Activated B cell treated with CpG ODN at 0.5 μM for 24 hours (primary cell): ENCODE measurements around the gene P2RY12. TPM values are rescaled to one million over a fixed set of nuclear protein-coding genes. Genes with fewer than 3 reads are reported as not detected.

Experiments used
- ATAC-seq: fragments of 200-7000 bp; cut with Tn5 transposase; one replicate; pipeline ENCODE4 v1.10.0; 2021; ENCODE audit warnings: low read depth, mild to moderate bottlenecking, moderate library complexity
- CTCF ChIA-PET: fragments of 350-600 bp; sonication (Branson Sonifier 250); formaldehyde crosslinking; loops from one replicate; lab custom pipeline; 2021; ENCODE audit warnings: antibody characterized with exemption; lab: Charles Lee
- POLR2A ChIA-PET: fragments of 350-600 bp; sonication (Branson Sonifier 250); formaldehyde crosslinking; loops from one replicate; lab custom pipeline; 2021; ENCODE audit warnings: antibody characterized with exemption; lab: Charles Lee
- DNase-seq: peaks from one replicate; pipeline ENCODE4 v3.0.0; 2022
- H3K27ac Mint-ChIP-seq: one replicate; pipeline ENCODE4 v1.8.0; 2020; ENCODE audit warnings: mixed read lengths
- H3K27me3 Mint-ChIP-seq: one replicate; pipeline ENCODE4 v1.8.0; 2021; ENCODE audit warnings: mixed read lengths
- H3K36me3 Mint-ChIP-seq: one replicate; pipeline ENCODE4 v1.8.0; 2021; ENCODE audit warnings: low read depth, mixed read lengths
- H3K4me1 Mint-ChIP-seq: one replicate; pipeline ENCODE4 v1.8.0; 2021; ENCODE audit warnings: mixed read lengths
- H3K4me3 Mint-ChIP-seq: one replicate; pipeline ENCODE4 v1.8.0; 2020; ENCODE audit warnings: mild to moderate bottlenecking, mixed read lengths
- H3K9me3 Mint-ChIP-seq: one replicate; pipeline ENCODE4 v1.8.0; 2020; ENCODE audit warnings: mixed read lengths
- intact Hi-C: fragments of 100-400 bp; cut with micrococcal nuclease; formaldehyde crosslinking; loops from one replicate; pipeline ENCODE4 v1.15.1; 2024
- total RNA-seq: library from RNA; stranded (reverse); gene quantifications from 2 replicates; pipeline ENCODE4 v1.2.3, GENCODE V29; 2022
- TF ChIP-seq, protein P1 (sequence below): fragments of 200-600 bp; IDR thresholded peaks from one replicate; pipeline ENCODE4 v1.8.0; 2022; ENCODE audit warnings: antibody characterized with exemption, mild to moderate bottlenecking

The P2RY12 gene
- total RNA-seq, 1 donor from 2014 or later, result 0.58 TPM

DNA sequence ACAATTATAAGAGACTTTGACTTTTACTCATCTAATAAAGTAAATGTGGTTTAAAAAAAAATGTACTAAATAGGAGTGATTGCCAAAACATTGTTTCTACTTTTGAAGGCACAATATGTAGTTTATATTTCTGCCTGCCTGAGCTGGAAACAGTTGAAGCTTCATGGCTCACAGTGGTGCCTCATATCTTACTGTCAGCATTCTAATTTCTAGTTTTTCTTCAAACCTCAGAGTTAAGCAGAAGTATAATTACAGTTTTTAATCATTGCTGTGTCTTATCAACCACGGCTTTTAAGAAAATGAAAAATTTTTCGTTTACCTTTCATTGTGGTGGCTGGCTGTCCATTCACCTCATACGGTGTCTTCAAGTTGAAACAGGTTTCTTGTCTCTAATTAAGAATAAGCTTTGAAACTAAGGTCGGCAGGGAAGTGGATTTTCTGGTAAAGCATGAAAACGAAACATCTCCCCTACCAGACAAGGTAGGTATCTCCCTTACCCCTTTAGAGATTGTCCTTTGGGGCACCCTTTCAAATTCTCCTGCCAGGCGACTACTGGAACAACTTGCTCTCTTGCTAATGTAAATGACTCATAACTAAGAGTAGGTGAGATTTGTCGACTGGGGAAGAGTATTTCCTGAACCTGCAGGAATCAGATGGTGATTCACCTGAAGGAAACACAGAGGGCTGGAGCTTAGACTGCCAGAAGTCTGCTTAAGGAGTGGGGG lies 68.1 kb downstream of the P2RY12 start, which contains the start of gene GPR87:
Gene GPR87, minus strand, starts transcription at position 554 of the 725 bp plus-strand sequence. CDS start 16,720 bp downstream, outside the sequence.
- H3K27me3 Mint-ChIP-seq, result no peaks in the 10 kb centered on the region
- H3K4me3 Mint-ChIP-seq, result no peak within 1 kb of the TSS
- H3K4me1 Mint-ChIP-seq, result no peaks in the 10 kb centered on the region
- ATAC-seq (no peak), DNase-seq (no peak)
- ChIA-PET CTCF (no interaction called here), POLR2A (no interaction called here)
- H3K36me3 Mint-ChIP-seq, result no peaks in the 10 kb centered on the region
- TF ChIP-seq, protein P1, sequence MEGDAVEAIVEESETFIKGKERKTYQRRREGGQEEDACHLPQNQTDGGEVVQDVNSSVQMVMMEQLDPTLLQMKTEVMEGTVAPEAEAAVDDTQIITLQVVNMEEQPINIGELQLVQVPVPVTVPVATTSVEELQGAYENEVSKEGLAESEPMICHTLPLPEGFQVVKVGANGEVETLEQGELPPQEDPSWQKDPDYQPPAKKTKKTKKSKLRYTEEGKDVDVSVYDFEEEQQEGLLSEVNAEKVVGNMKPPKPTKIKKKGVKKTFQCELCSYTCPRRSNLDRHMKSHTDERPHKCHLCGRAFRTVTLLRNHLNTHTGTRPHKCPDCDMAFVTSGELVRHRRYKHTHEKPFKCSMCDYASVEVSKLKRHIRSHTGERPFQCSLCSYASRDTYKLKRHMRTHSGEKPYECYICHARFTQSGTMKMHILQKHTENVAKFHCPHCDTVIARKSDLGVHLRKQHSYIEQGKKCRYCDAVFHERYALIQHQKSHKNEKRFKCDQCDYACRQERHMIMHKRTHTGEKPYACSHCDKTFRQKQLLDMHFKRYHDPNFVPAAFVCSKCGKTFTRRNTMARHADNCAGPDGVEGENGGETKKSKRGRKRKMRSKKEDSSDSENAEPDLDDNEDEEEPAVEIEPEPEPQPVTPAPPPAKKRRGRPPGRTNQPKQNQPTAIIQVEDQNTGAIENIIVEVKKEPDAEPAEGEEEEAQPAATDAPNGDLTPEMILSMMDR, result no peak
- H3K27ac Mint-ChIP-seq, result no peak within 1 kb of the TSS
- intact Hi-C loops, result no loop called here
- H3K9me3 Mint-ChIP-seq, result no peaks in the 10 kb centered on the region

DNA sequence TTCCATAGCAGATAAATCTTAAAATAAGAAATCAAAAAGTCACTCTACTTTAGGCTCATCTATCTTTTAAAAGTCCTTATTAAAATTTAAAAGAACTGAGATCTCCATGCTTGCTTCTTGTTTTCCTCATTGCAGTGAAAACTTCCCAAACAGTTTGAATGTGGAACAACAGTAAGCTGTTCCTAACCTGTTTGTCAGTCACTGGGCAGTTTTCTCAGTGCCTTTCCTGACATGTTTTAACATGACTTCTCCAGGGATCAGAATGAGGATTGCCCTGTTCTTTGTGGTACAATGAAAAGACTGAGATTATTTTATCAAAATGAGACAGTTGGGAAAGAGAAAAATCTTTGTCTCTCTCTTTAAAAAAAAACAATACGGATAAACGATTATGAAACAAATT lies 68.7 kb downstream of the P2RY12 start:
- CTCF ChIA-PET, result no interaction called here
- Mint-ChIP-seq H3K36me3 (no peaks in the 10 kb centered on the region), H3K27ac (no peak overlapping the region), H3K27me3 (no peaks in the 10 kb centered on the region), H3K9me3 (no peaks in the 10 kb centered on the region), H3K4me1 (no peaks in the 10 kb centered on the region), H3K4me3 (no peak overlapping the region)
- POLR2A ChIA-PET, result no interaction called here
- intact Hi-C loops, result no loop called here
- TF ChIP-seq, protein P1, result no peak
- no peak for DNase-seq
- no peak for ATAC-seq

DNA sequence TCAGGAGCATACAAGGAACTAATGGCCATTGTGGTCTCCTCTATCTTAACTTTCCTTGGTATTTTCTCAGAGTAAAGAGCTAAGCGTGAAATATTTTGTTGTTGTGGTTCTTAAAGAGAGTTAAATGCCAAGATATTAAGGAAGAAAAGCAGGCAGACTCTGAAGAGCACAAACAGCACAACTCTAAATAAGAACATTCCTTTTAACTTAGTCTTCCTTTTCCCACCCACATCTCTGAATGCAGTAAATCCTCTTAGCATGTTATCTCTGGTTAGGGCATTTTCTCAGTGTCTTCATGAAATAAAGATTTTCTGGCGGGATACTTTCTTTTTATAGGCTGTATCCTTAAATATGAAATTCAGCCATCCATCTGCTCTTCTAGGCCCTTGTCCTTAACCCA lies 69.4 kb downstream of the P2RY12 start:
- CTCF ChIA-PET, result no interaction called here
- no peak for DNase-seq
- Mint-ChIP-seq H3K27me3 (no peaks in the 10 kb centered on the region), H3K9me3 (no peaks in the 10 kb centered on the region), H3K4me3 (no peak overlapping the region), H3K27ac (no peak overlapping the region), H3K36me3 (no peaks in the 10 kb centered on the region), H3K4me1 (no peaks in the 10 kb centered on the region)
- no peak for ATAC-seq
- TF ChIP-seq, protein P1, result no peak
- POLR2A ChIA-PET, result no interaction called here
- intact Hi-C loops, result no loop called here

DNA sequence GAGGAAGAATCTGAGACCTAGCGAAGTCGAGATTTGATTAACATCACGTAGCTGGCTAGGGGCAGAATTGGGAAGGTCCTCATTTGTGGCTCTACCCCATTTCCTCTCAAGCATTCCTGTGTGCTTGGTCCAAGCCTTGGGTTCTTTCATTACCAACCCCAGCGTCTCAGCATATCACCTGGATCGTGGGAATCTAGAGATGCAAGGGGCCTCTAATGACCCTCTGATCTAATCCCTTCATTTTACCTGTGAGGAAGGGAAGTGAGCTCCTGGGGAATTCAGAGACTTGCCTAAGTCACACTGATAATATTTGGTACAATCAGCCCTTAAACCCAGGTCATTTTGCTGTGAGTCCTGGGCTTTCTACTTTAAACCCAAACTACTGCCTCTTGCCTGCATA lies 70.0 kb downstream of the P2RY12 start:
- DNase-seq (no peak), ATAC-seq (no peak)
- Mint-ChIP-seq H3K27ac (no peak overlapping the region), H3K27me3 (no peaks in the 10 kb centered on the region), H3K4me3 (no peak overlapping the region), H3K9me3 (no peaks in the 10 kb centered on the region), H3K4me1 (no peaks in the 10 kb centered on the region), H3K36me3 (no peaks in the 10 kb centered on the region)
- intact Hi-C loops, result no loop called here
- TF ChIP-seq, protein P1, result no peak
- ChIA-PET POLR2A (no interaction called here), CTCF (interaction anchor here (1.5 kb wide), 1 partner anchor 14 kb away, joined by 4 read pairs; no protein-coding TSS in a partner anchor)

- no peaks in the 10 kb centered on the region for H3K4me1 Mint-ChIP-seq
- H3K4me3 Mint-ChIP-seq, result no peak overlapping the region
- DNase-seq (no peak), ATAC-seq (no peak)
- H3K9me3 Mint-ChIP-seq, result no peaks in the 10 kb centered on the region
- CTCF ChIA-PET, result interaction anchor here (1.5 kb wide), 1 partner anchor 14 kb away, joined by 4 read pairs; no protein-coding TSS in a partner anchor
- H3K27ac Mint-ChIP-seq, result no peak overlapping the region
- intact Hi-C loops, result no loop called here
- H3K27me3 Mint-ChIP-seq, result no peaks in the 10 kb centered on the region
- TF ChIP-seq, protein P1, result no peak
- POLR2A ChIA-PET, result no interaction called here
- no peaks in the 10 kb centered on the region for H3K36me3 Mint-ChIP-seq
These were observed 70.4 kb downstream of the P2RY12 start for GRCh38 chr3:151314137-151314536.
